Endothelial cell of umbilical vein (primary cell): ENCODE results near the gene GRK6. TPM values are rescaled to one million over a fixed set of nuclear protein-coding genes. Genes with fewer than 3 reads are reported as not detected.

Source experiments
- BruUV-seq: library from RNA; stranded (reverse); fragments of 400-500 nt; replicated peaks from 2 replicates; lab custom pipeline; 2021; lab: Mats Ljungman, UMichigan
- CTCF ChIA-PET: fragments of 300-600, 350-600 bp; sonication (Branson Sonifier 250); formaldehyde crosslinking; loops from one replicate; lab custom pipeline; 2021; ENCODE audit warnings: antibody characterized with exemption, inconsistent platforms; lab: Charles Lee
- POLR2A ChIA-PET: fragments of 300-600, 350-600 bp; sonication (Branson Sonifier 250); formaldehyde crosslinking; loops from one replicate; lab custom pipeline; 2021; ENCODE audit warnings: antibody characterized with exemption, inconsistent platforms; lab: Charles Lee
- DNase-seq: peaks from one replicate; pipeline ENCODE4 v3.0.0-alpha.2; 2011; ENCODE audit warnings: low read depth, low spot score
- FAIRE-seq: peaks from 2 replicates; lab custom pipeline; 2011; peaks lifted over from hg19 to GRCh38; lab: Jason Lieb, UNC
- H2AFZ ChIP-seq: 2 replicates; pipeline ENCODE4 v1.6.0; 2012; ENCODE audit warnings: low read depth, low read length, control low read depth, inconsistent platforms
- H3K27ac ChIP-seq: 2 replicates; pipeline ENCODE4 v1.5.1; 2011; ENCODE audit warnings: low read depth, mild to moderate bottlenecking, control low read depth, low read length, moderate library complexity; ENCODE audit not compliant: insufficient read depth
- H3K27me3 ChIP-seq, 2 experiments: 2 replicates each; pipeline versions ENCODE4 v1.6.0 to v1.6.1; 2011; ENCODE audit warnings: low read length in 2 of 2, mixed read lengths in 1 of 2; ENCODE audit not compliant: control insufficient read depth in 2 of 2, insufficient read depth in 2 of 2
- H3K36me3 ChIP-seq, 2 experiments: 2 replicates in 1 of 2; 3 replicates in 1 of 2; pipeline ENCODE4 v1.5.1; 2011; ENCODE audit warnings: low read length in 2 of 2, mild to moderate bottlenecking in 1 of 2, moderate library complexity in 1 of 2; ENCODE audit not compliant: control insufficient read depth in 2 of 2, insufficient read depth in 2 of 2; ENCODE audit errors: extremely low read depth in 1 of 2
- H3K4me1 ChIP-seq: 3 replicates; pipeline ENCODE4 v1.5.1; 2011; ENCODE audit warnings: mild to moderate bottlenecking, low read length; ENCODE audit not compliant: control insufficient read depth, insufficient read depth; ENCODE audit errors: extremely low read depth
- H3K4me2 ChIP-seq: 2 replicates; pipeline ENCODE4 v1.6.1; 2011; ENCODE audit warnings: low read length, control low read depth, mixed read lengths; ENCODE audit not compliant: insufficient read depth
- H3K4me3 ChIP-seq, 3 experiments: fragments of 200-600 bp in 1 of 3; sonication (generic), shearing (Covaris generic) in 1 of 3; replicated peaks in 1 of 3; 2 replicates each; pipeline ENCODE4 v1.5.1; 2011 to 2016; ENCODE audit warnings: control low read depth in 3 of 3, low read length in 3 of 3, mild to moderate bottlenecking in 2 of 3, inconsistent platforms in 1 of 3, low read depth in 1 of 3, moderate library complexity in 1 of 3; ENCODE audit not compliant: insufficient read depth in 1 of 3
- H3K79me2 ChIP-seq: 2 replicates; pipeline ENCODE4 v1.6.0; 2012; ENCODE audit warnings: low read length, inconsistent platforms; ENCODE audit not compliant: control insufficient read depth, insufficient read depth
- H3K9ac ChIP-seq: replicated peaks from 2 replicates; pipeline ENCODE3; 2011; ENCODE audit warnings: low read length, control low read depth; ENCODE audit not compliant: insufficient read depth; ENCODE audit errors: extremely low read depth
- H3K9me1 ChIP-seq: replicated peaks from 3 replicates; pipeline ENCODE4 v1.6.0; 2011; ENCODE audit warnings: mild to moderate bottlenecking, low read length; ENCODE audit not compliant: control insufficient read depth, insufficient read depth; ENCODE audit errors: extremely low read depth
- H3K9me3 ChIP-seq: replicated peaks from 2 replicates; pipeline ENCODE4 v1.5.1; 2012; ENCODE audit warnings: low read length, inconsistent platforms; ENCODE audit not compliant: control insufficient read depth, insufficient read depth
- H4K20me1 ChIP-seq: replicated peaks from 2 replicates; pipeline ENCODE3; 2011; ENCODE audit warnings: mild to moderate bottlenecking, low read length; ENCODE audit not compliant: control insufficient read depth, insufficient read depth; ENCODE audit errors: extremely low read depth
- CTCF ChIP-seq, 2 donors: IDR thresholded peaks; 1 replicate in 1 of 2; 2 replicates in 1 of 2; pipeline ENCODE4 v1.5.1; 2011; ENCODE audit warnings: low read length in 2 of 2, mild to moderate bottlenecking in 2 of 2, moderate library complexity in 2 of 2, control low read depth in 1 of 2, inconsistent platforms in 1 of 2, low read depth in 1 of 2; ENCODE audit not compliant: insufficient read depth in 1 of 2; ENCODE audit errors: extremely low read depth in 1 of 2
- EZH2 ChIP-seq: IDR thresholded peaks from 2 replicates; pipeline ENCODE4 v1.6.1; 2012; ENCODE audit warnings: borderline replicate concordance, low read depth, mild to moderate bottlenecking, moderate library complexity, low read length, inconsistent platforms; ENCODE audit not compliant: severe bottlenecking
- FOS ChIP-seq: IDR thresholded peaks from 2 replicates; pipeline ENCODE4 v1.6.1; 2011; ENCODE audit warnings: mild to moderate bottlenecking, low read length, moderate library complexity, borderline replicate concordance; ENCODE audit not compliant: insufficient read depth
- GATA2 ChIP-seq: IDR thresholded peaks from 2 replicates; pipeline ENCODE4 v1.7.0; 2011; ENCODE audit warnings: low read depth, mild to moderate bottlenecking, moderate library complexity, mixed read lengths, low read length; ENCODE audit not compliant: insufficient read length, insufficient read depth
- JUN ChIP-seq: IDR thresholded peaks from 2 replicates; pipeline ENCODE4 v1.6.1; 2011; ENCODE audit warnings: borderline replicate concordance, low read depth; ENCODE audit not compliant: insufficient read length, insufficient read depth
- MAX ChIP-seq: IDR thresholded peaks from 2 replicates; pipeline ENCODE4 v1.6.1; 2011; ENCODE audit not compliant: insufficient read depth, insufficient read length
- MYC ChIP-seq: IDR thresholded peaks from one replicate; pipeline ENCODE4 v1.6.1; 2011; ENCODE audit warnings: mild to moderate bottlenecking, low read depth, low read length
- POLR2A ChIP-seq: IDR thresholded peaks from 2 replicates; pipeline ENCODE4 v1.6.1; 2012; ENCODE audit warnings: low read depth, mild to moderate bottlenecking, control low read depth, low read length
- POLR2AphosphoS5 ChIP-seq: IDR thresholded peaks from 2 replicates; pipeline ENCODE4 v1.6.1; 2012; ENCODE audit warnings: low read depth, mild to moderate bottlenecking, control low read depth, low read length, moderate library complexity; ENCODE audit not compliant: insufficient read depth
- dilution Hi-C: fragments of 300-500 bp; cut with MboI; formaldehyde crosslinking; loops from one replicate; pipeline ENCODE4 v1.15.0; 2019; ENCODE audit warnings: low sequenced_read_pairs; ENCODE audit not compliant: extremely low pct_ligation_motif_present
- intact Hi-C: fragments of 100-400 bp; cut with micrococcal nuclease; formaldehyde crosslinking; loops from one replicate; pipeline ENCODE4 v1.10.0; 2022
- polyA plus RNA-seq, 4 experiments: library from polyadenylated mRNA; depleted of rRNA in 3 of 4; stranded (reverse) in 3 of 4; unstranded in 1 of 4; fragments of >200 nt; gene quantifications; 2 replicates each; pipeline versions ENCODE4 v1.2.1 to v1.2.3, GENCODE V29; 2011 to 2012; ENCODE audit warnings: missing spikeins in 1 of 4
- total RNA-seq: library from RNA; stranded (reverse); gene quantifications from 2 replicates; pipeline ENCODE4 v1.2.3, GENCODE V29; 2021

Gene GRK6
- total and polyA plus RNA-seq, 2 donors (not counting 3 experiments of a cell fraction or from before 2014, with no cell fraction given) = 28.9 to 36.4 TPM

GRCh38 chr5:177472460-177473442 lies 46.3 kb downstream of the GRK6 start:
- peaks cover 0 to 10% of the 10 kb centered on the region in 2 experiments for H3K36me3 ChIP-seq
- no peaks in the 10 kb centered on the region for H4K20me1 ChIP-seq
- DNase-seq = peak; percentile 54
- no peaks in the 10 kb centered on the region for H3K9me3 ChIP-seq
- TF ChIP-seq GATA2 (no peak), POLR2AphosphoS5 (peak; percentile 68)
- peak overlapping the region; percentile 42 for H3K27ac ChIP-seq
- intact Hi-C loops (loop anchor here (1.0 to 10.0 kb wide), 3 partner anchors 10 to 1028 kb away; partner anchors contain the start of gene FAF2), dilution Hi-C loops (no loop called here)
- H3K9me1 ChIP-seq = no peaks in the 10 kb centered on the region
- ChIA-PET CTCF (interaction anchor here (0.8 to 4.5 kb wide), 10 partner anchors 10 to 82 kb away, joined by 3 to 57 read pairs (median 6); no protein-coding TSS in a partner anchor), POLR2A (interaction anchor here (0.6 to 1.5 kb wide), 4 partner anchors 10 to 24 kb away, joined by 3 to 5 read pairs (median 4); no protein-coding TSS in a partner anchor)
- H2AFZ ChIP-seq = no peak overlapping the region
- H3K27me3 ChIP-seq = no peaks in the 10 kb centered on the region
- peak overlapping the region; percentile 77 for H3K9ac ChIP-seq
- BruUV-seq = TSS peak; percentile 51
- peak overlapping the region; percentile 58 to 82 (median 72) for H3K4me3 ChIP-seq
- peak overlapping the region; percentile 77 for H3K4me2 ChIP-seq
- H3K79me2 ChIP-seq = peaks cover 49% of the 10 kb centered on the region
- FAIRE-seq = peak; percentile 75
- H3K4me1 ChIP-seq = peaks cover 31% of the 10 kb centered on the region

- no peak for TF ChIP-seq EZH2
- TF ChIP-seq CTCF (IDR thresholded peaks at IDR 0.05; ENCODE audit: extremely low read depth in 1 of 2, insufficient read depth in 1 of 2, low read depth in 1 of 2, low read length in 2 of 2) = no peak
- TF ChIP-seq POLR2AphosphoS5 = peak; percentile 54
- no peak for TF ChIP-seq MAX
- TF ChIP-seq POLR2A = peak; percentile 33
- TF ChIP-seq FOS = no peak
- no peak for TF ChIP-seq JUN
- no peak for TF ChIP-seq GATA2
- no peak for TF ChIP-seq MYC
- Histone ChIP-seq H3K4me1 (peaks cover 31% of the 10 kb centered on the region), H3K9me3 (no peaks in the 10 kb centered on the region), H3K4me3 (peak within 1 kb of the TSS; percentile 58 to 82 (median 72)), H3K79me2 (peaks cover 44% of the 10 kb centered on the region), H3K27ac (peak within 1 kb of the TSS; percentile 42), H4K20me1 (no peaks in the 10 kb centered on the region), H3K4me2 (peak within 1 kb of the TSS; percentile 77), H3K9me1 (no peaks in the 10 kb centered on the region), H3K36me3 (peaks cover 0 to 4% of the 10 kb centered on the region in 2 experiments), H3K27me3 (no peaks in the 10 kb centered on the region), H2AFZ (no peak within 1 kb of the TSS), H3K9ac (peak within 1 kb of the TSS; percentile 77)
- FAIRE-seq = peak; percentile 58
- peak; percentile 30 for DNase-seq
- ChIA-PET CTCF (interaction anchor here (0.5 to 4.5 kb wide), 5 partner anchors 16 to 83 kb away, joined by 3 to 57 read pairs (median 9); no protein-coding TSS in a partner anchor), POLR2A (interaction anchor here (1.2 kb wide), 1 partner anchor 16 kb away, joined by 3 read pairs; no protein-coding TSS in a partner anchor)
- dilution Hi-C loops = no loop called here
- no TSS peak for BruUV-seq
- intact Hi-C loops = loop anchor here (10.0 kb wide), 1 partner anchor 1029 kb away; the partner anchor contains the start of gene FAF2
Measured at GRCh38 chr5:177473443-177474001, 47.0 kb downstream of the GRK6 start, which contains the start of gene DBN1. Gene DBN1, minus strand, starts transcription at chr5:177473634. Its CDS starts 113 bp downstream, at chr5:177473521.
